Right ventricle myocardium inferior (tissue), 1 donor: ENCODE results near the gene PIWIL4. TPM values are rescaled to one million over a fixed set of nuclear protein-coding genes. Genes with fewer than 3 reads are reported as not detected.

Experiments
- ATAC-seq: fragments of 200-7000 bp; cut with Tn5 transposase; one replicate; pipeline ENCODE4 v1.9.1; 2020; ENCODE audit warnings: mild to moderate bottlenecking, moderate library complexity
- DNase-seq: peaks from one replicate; pipeline ENCODE4 v3.0.0; 2021; ENCODE audit errors: missing footprints
- intact Hi-C: fragments of 100-400 bp; cut with DNase I; formaldehyde crosslinking; loops from one replicate; pipeline ENCODE4 v1.11.0; 2022
- long read RNA-seq: library from polyadenylated mRNA; unstranded; transcript quantifications from one replicate; pipeline ENCODE4 v2.0.0, GENCODE V29; 2021
- total RNA-seq: library from RNA; stranded (reverse); fragmentation: NEBNext Ultra II Directional; extraction: Animal tissue kit (Norgen Biotek cat#: 25700); gene quantifications from one replicate; pipeline ENCODE4 v1.2.1, GENCODE V29; 2021
- donor health status: DM: no; HTN: yes; CAD: no; lungs with severe emphysema.

The PIWIL4 gene
- 0.68 TPM for total RNA-seq
- long read RNA-seq: 0 reads

- ATAC-seq (no peak), DNase-seq (no peak)
- intact Hi-C loops: no loop called here
Observed at GRCh38 chr11:94567181-94567670, at the start of gene PIWIL4. Gene PIWIL4, plus strand, starts transcription at chr11:94567368. Its CDS starts 151 bp downstream, at chr11:94567519.

DNA sequence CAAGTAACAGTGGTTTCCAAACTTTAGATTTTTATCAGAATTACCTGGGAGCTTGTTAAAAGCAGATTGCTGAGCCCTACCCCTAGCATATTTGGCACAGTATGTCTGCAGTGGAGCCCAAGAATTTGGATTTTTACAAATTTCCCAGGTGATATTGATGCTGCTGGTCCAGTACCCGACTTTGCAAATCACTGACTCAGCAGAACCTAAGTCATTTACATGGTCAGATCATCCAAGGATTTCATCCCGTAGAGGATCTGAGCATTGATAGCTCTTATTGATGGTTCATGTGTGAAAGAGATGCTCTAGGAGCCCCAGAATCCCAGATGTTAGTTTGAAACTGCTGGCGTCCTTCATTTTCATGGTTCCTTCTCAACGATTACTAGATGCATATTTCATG is 48.9 kb upstream of the PIWIL4 start:
- intact Hi-C loops: loop anchor here (2.0 kb wide), 1 partner anchor 45 kb away; no protein-coding TSS in a partner anchor
- ATAC-seq (no peak), DNase-seq (no peak)

DNA sequence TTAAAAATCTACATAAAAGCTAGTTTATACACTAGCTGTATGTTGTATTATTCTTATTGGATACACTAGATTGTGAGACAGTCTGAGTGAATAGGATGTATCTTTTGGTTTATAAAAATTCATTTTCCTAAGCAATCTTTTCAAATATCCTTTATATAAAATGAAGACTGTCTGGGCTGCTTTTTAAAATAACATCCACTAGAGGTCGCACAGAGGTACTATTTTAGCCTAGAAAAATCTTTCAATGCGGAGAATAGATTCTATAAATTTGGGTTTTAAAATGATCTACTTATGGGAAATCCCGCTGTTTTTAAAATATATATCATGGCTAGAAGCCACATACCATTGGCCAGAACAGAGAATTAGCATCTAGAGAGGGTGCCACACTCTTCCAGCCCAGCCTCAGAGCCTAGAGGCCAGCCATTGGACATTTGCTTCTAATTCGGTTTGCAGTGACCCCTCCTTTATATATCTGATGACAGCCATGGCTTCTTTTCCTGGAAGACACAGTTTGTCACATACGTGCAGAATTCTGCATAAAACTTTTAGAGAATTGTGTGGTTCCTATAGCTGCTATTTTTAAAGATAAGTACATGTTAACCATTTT is 47.6 kb upstream of the PIWIL4 start:
- intact Hi-C loops: loop anchor here (2.0 to 5.0 kb wide), 2 partner anchors 43 to 83 kb away; no protein-coding TSS in a partner anchor
- ATAC-seq: no peak
- no peak for DNase-seq

DNA sequence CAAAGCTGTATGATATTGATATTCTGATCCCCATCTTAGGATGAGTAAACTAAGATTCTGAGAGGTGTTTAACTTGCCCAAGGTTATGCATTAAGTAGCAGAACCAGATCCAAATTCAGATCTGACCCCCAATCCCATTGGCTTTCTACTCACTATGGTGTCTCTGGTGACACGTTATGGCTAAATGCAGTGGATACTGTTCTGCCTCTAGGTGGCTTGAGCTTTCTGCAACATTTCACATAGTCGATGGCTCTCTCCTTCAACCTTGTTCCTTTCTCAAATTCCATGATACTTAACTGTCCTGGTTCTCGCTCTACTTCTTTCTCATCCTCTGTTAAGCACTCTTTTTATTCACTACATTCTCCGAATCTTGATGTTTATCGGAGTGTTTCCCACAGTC is 45.5 kb upstream of the PIWIL4 start:
- no peak for ATAC-seq
- intact Hi-C loops: loop anchor here (5.0 kb wide), 1 partner anchor 81 kb away; no protein-coding TSS in a partner anchor
- DNase-seq: no peak

DNA sequence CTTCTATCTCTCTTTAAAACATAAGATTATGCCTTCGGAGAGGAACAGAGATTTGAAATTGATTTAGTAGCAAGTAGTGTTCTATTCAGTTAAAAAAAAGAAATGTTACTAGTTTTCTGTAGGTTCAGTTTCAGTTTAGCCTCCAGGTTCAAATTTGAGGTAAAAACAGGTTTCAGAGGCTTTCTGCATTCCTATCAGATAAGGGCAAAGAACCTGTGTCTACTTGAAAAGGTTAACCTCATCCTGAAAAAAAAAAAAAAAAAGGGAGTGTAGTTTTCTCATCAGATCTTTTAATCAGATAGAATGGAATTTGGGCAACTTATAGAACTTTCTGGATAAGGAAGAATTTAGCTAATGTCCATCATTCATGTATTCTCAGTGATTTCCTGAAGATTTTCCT is 42.8 kb upstream of the PIWIL4 start:
- ATAC-seq (no peak), DNase-seq (no peak)
- intact Hi-C loops: loop anchor here (5.0 kb wide), 1 partner anchor 78 kb away; no protein-coding TSS in a partner anchor

DNA sequence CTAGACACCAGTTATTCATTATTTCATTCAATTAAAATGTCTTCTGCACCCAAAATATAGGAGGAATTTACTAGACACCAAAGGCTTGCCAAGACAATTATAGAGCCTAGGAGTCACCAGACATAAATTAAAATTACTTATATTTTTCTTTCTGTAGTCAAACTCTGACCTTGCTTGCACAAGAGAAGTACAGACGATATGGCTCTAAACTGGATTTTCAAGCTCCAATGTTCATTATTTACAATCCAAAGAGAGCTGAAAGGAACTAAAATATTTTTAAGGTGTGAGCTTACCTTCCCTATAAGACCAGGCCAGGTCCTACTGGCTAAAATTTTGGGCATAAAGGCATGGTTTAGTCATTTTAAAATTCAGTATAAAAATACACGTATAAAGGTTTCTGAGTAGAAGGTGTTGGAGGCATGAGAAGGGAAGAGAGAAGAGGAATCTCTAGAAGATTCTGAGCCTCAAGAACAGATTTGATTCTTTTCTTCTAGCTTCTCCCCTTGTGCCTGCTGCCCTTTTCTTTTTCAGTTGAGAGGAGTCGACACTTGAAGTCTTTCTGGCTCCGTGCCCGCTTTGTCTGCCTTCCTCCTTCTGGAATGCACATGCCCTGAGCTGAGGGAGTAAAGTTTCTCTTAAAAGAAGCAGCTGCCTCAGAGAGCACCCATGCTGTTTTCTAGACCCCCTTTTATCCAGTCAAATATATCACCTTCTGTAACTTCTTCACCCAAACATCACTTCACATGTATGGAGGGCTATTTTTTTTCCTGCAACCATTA is 41.4 kb upstream of the PIWIL4 start:
- peak; percentile 88 for DNase-seq
- no peak for ATAC-seq
- intact Hi-C loops: no loop called here

- no peak for ATAC-seq
- intact Hi-C loops: no loop called here
Observed at GRCh38 chr11:94526645-94527438, 40.3 kb upstream of the PIWIL4 start.

GRCh38 chr11:94528551-94528950 is 38.6 kb upstream of the PIWIL4 start:
- DNase-seq (no peak), ATAC-seq (no peak)
- intact Hi-C loops: no loop called here

More at GRCh38 chr11:94526645-94527438, 40.3 kb upstream of the PIWIL4 start:
- DNase-seq: no peak

- no peak for DNase-seq
- ATAC-seq: no peak
- intact Hi-C loops: no loop called here
Observed at GRCh38 chr11:94532211-94532610, 35.0 kb upstream of the PIWIL4 start.

DNA sequence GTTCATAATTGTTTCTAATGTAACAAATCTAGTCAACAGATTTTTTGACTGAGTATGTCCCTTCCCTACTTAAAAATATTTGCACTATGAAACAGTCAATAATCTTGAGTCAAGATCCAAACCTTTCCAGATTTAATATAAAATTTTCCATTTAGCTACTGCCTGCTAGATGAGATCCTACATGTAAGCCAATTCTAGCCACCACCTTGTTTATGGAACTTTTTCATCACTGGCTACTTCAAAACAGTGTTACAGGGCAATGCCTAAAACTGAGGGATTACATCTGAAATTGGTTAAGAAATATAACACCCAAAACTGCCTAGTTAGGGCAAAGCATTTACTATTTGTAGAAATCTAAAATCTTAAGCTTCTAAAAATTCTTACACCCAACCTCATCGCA is 34.0 kb upstream of the PIWIL4 start:
- DNase-seq (no peak), ATAC-seq (no peak)
- intact Hi-C loops: no loop called here

DNA sequence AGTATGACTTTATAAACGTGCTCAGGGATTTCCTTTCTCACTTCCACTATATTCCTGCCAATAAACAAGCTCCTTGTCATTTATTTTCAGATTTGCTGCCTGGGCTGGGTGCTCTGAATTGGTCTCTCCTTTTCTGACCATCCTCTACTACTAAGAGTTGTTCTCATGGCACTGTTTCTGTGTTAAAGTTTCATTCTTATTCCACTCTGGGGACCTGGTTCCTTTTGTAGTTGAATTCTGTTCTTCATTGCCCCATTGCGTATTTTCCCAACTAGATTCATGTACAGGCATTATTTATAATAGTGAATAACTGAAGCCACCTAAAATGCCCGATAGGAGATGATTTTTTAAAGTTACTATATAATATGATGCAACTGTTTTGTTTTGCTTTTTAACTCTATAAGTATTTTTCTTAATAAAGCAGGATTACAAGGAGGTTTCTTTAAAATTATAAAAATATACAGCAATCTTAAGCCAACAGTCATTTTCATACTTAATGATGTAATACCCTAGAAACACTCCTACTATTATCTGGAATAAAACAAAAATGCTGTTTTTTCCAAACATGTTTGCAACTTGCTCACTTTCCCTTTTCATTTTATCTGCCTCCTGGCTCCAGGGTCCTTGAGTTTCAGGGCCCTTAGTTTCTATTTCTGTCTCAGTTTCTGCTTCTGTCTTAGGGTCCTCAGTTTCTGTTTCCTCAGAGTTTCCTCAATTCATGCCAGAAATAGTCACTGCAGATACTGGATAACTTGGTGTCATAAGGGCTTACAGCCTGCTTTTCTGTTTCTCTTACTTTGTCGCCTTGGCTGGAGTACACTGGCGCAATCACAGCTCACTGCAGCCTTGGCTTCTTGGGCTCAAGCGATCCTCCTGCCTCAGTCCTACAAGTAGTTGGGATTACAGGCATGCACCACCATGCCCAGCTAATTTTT is 33.2 kb upstream of the PIWIL4 start:
- intact Hi-C loops: no loop called here
- ATAC-seq: peak; percentile 72
- no peak for DNase-seq

DNA sequence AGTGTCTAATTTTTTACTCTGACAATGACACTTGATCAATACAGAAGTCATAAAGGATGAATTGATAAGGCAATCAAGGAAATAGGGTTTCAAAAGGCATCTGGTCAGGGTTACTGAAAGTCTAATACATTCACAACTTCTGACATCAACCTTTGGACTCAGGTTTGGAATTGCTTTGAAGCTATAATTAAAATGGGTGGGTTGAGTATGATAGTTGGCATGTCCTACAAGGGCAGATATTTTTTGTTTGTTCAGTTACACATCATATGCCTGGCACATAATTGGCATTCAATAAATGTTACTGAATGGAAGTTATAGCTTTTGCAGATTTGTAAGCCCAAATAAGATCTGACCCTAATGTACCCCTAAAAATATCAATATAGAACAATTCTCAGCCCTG is 30.8 kb upstream of the PIWIL4 start:
- intact Hi-C loops: no loop called here
- DNase-seq: no peak
- no peak for ATAC-seq

GRCh38 chr11:94537031-94537600 is 30.1 kb upstream of the PIWIL4 start:
- DNase-seq (no peak), ATAC-seq (no peak)
- intact Hi-C loops: no loop called here

DNA sequence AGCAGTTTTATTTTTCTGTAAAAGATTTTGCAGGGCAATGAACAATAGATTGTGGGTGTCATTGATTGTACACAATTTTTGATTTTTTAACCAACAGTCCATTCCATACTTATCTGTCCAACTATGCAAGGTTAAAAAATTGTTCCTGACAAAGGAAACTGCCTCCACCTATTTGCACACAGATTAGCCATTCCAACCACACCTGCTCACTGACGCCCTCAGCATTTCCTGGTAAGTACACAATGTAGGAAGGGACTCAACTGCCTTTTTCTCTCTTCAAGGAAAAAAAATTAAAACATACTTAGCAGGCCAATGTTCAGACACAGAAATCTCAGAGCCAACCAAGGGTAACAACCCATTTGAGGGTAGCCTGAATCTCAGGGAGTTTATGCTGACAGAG is 27.7 kb upstream of the PIWIL4 start:
- ATAC-seq (no peak), DNase-seq (no peak)
- intact Hi-C loops: no loop called here

DNA sequence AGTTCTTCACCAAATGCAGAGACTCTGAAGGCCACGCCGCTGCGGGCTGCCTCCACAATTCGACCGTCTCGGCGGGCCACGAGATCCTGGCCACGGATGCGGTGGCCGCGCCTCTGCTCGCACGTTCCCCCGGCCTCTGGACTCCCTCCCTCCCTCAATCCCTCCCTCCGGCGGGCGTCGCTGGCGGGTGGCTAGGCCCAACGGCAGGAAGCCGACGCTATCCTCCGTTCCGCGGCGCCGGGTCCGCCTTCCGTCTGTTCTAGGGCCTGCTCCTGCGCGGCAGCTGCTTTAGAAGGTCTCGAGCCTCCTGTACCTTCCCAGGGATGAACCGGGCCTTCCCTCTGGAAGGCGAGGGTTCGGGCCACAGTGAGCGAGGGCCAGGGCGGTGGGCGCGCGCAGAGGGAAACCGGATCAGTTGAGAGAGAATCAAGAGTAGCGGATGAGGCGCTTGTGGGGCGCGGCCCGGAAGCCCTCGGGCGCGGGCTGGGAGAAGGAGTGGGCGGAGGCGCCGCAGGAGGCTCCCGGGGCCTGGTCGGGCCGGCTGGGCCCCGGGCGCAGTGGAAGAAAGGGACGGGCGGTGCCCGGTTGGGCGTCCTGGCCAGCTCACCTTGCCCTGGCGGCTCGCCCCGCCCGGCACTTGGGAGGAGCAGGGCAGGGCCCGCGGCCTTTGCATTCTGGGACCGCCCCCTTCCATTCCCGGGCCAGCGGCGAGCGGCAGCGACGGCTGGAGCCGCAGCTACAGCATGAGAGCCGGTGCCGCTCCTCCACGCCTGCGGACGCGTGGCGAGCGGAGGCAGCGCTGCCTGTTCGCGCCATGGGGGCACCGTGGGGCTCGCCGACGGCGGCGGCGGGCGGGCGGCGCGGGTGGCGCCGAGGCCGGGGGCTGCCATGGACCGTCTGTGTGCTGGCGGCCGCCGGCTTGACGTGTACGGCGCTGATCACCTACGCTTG is 23.2 kb upstream of the PIWIL4 start, which contains the start of gene FUT4:
Gene FUT4, plus strand, starts transcription at position 227 of the 951 bp plus-strand sequence. Its CDS starts 213 bp downstream, at position 440.
- ATAC-seq (peak; percentile 96), DNase-seq (peak; percentile 95)
- intact Hi-C loops: no loop called here

- intact Hi-C loops: no loop called here
- ATAC-seq: no peak
- DNase-seq: peak; percentile 78
Observed at GRCh38 chr11:94544646-94545263, 22.4 kb upstream of the PIWIL4 start.
